Loucy (cell line): ENCODE results near the gene HS6ST2.

Source experiments
- EZH2phosphoT487 ChIP-seq: fragments of 200-600 bp; IDR thresholded peaks from 2 replicates; pipeline ENCODE4 v1.6.1; 2018; ENCODE audit warnings: antibody characterized with exemption, mild to moderate bottlenecking, moderate library complexity, borderline replicate concordance
- TF ChIP-seq, protein P1 (sequence below): fragments of 200-600 bp; sonication (generic); conservative IDR thresholded peaks from 2 replicates; pipeline ENCODE4 v1.5.1; 2014; ENCODE audit warnings: mild to moderate bottlenecking, antibody characterized with exemption, low read length

DNA sequence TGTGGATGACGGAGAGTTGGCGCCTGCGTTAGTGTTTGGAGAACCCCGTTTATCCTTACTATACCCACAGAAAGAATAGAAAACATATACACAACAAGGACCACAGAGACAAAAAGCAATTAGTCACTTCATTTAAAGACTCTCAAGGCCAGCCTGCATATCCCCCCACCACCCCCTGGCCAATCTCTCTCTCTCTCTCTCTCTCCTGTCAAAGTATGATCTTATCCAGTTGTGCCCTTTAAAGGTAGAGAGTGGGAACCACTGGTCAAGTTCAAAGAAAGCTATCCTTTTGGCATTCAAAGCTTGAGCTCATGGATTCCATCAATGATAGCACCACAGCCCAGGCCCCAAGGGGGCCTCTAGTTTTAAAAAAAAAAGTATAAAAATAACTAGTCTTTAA, 289.3 kb downstream of the HS6ST2 start:
- TF ChIP-seq, protein P1, sequence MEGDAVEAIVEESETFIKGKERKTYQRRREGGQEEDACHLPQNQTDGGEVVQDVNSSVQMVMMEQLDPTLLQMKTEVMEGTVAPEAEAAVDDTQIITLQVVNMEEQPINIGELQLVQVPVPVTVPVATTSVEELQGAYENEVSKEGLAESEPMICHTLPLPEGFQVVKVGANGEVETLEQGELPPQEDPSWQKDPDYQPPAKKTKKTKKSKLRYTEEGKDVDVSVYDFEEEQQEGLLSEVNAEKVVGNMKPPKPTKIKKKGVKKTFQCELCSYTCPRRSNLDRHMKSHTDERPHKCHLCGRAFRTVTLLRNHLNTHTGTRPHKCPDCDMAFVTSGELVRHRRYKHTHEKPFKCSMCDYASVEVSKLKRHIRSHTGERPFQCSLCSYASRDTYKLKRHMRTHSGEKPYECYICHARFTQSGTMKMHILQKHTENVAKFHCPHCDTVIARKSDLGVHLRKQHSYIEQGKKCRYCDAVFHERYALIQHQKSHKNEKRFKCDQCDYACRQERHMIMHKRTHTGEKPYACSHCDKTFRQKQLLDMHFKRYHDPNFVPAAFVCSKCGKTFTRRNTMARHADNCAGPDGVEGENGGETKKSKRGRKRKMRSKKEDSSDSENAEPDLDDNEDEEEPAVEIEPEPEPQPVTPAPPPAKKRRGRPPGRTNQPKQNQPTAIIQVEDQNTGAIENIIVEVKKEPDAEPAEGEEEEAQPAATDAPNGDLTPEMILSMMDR: no peak
- no peak for TF ChIP-seq EZH2phosphoT487
